HEK293 (cell line): Measurements from ENCODE around the gene ATF6.

Experiments used
- CTCF ChIA-PET: fragments of 350-600 bp; formaldehyde crosslinking; extraction: SDS; loops from one replicate; lab custom pipeline; 2021; ENCODE audit warnings: antibody characterized with exemption; lab: Yijun Ruan, JAX
- POLR2A ChIA-PET: fragments of 300-600 bp; formaldehyde crosslinking; extraction: SDS; loops from one replicate; lab custom pipeline; 2020; ENCODE audit warnings: antibody characterized with exemption, inconsistent platforms; lab: Yijun Ruan, JAX
- H3K27ac ChIP-seq: fragments of 200-500 bp; sonication (Bioruptor generic); 2 replicates; pipeline ENCODE4 v1.5.1; 2014; ENCODE audit warnings: low read depth, low read length, control low read depth, inconsistent platforms; ENCODE audit errors: extremely low read depth
- H3K36me3 ChIP-seq, 2 experiments: fragments of 200-500 bp in 1 of 2; sonication (Bioruptor generic) in 1 of 2; 1 replicate in 1 of 2; 2 replicates in 1 of 2; pipeline ENCODE4 v1.5.1; 2014 to 2017; ENCODE audit warnings: inconsistent platforms in 2 of 2, low read length in 2 of 2; ENCODE audit not compliant: control insufficient read depth in 2 of 2, insufficient read depth in 1 of 2
- H3K4me1 ChIP-seq: fragments of 200-500 bp; sonication (Bioruptor generic); 2 replicates; pipeline ENCODE4 v1.5.1; 2014; ENCODE audit warnings: mild to moderate bottlenecking, low read length, inconsistent platforms; ENCODE audit not compliant: control insufficient read depth, insufficient read depth
- H3K4me3 ChIP-seq: 2 replicates; pipeline ENCODE4 v1.5.1; 2011; ENCODE audit warnings: low read depth, mild to moderate bottlenecking, control low read depth, low read length, moderate library complexity
- H3K9me3 ChIP-seq: fragments of 200-500 bp; sonication (Bioruptor generic); 2 replicates; pipeline ENCODE4 v1.5.1; 2014; ENCODE audit warnings: low read depth, low read length, inconsistent platforms; ENCODE audit not compliant: control insufficient read depth, insufficient read depth
- ATF2 ChIP-seq: fragments of 450-650 bp; formaldehyde crosslinking; IDR thresholded peaks from 2 replicates; pipeline ENCODE4 v1.5.1; 2016; ENCODE audit warnings: missing biosample characterization, missing genetic modification characterization, low read depth
- GLIS1 ChIP-seq: fragments of 450-650 bp; formaldehyde crosslinking; IDR thresholded peaks from 2 replicates; pipeline ENCODE4 v1.5.1; 2016; ENCODE audit warnings: missing biosample characterization, missing genetic modification characterization
- HOXC10 ChIP-seq: sonication (generic); formaldehyde crosslinking; IDR thresholded peaks from 2 replicates; pipeline ENCODE4 v1.8.1; 2023; ENCODE audit warnings: mild to moderate bottlenecking, missing genetic modification reagents
- PRDM6 ChIP-seq: fragments of 450-650 bp; formaldehyde crosslinking; IDR thresholded peaks from 2 replicates; pipeline ENCODE4 v1.5.1; 2017; ENCODE audit warnings: missing biosample characterization, missing genetic modification characterization
- SETDB1 ChIP-seq: IDR thresholded peaks from one replicate; pipeline ENCODE4 v1.6.1; 2017; ENCODE audit warnings: mild to moderate bottlenecking, low read length, moderate library complexity, mixed read lengths; ENCODE audit not compliant: insufficient read length
- WT1 ChIP-seq: fragments of 450-650 bp; formaldehyde crosslinking; IDR thresholded peaks from 2 replicates; pipeline ENCODE4 v1.5.1; 2016; ENCODE audit warnings: missing biosample characterization, missing genetic modification characterization
- YY1 ChIP-seq: fragments of 450-650 bp; formaldehyde crosslinking; IDR thresholded peaks from 2 replicates; pipeline ENCODE4 v1.5.1; 2018; ENCODE audit warnings: missing biosample characterization, missing genetic modification characterization
- ZNF10 ChIP-seq: fragments of 450-650 bp; formaldehyde crosslinking; IDR thresholded peaks from 2 replicates; pipeline ENCODE4 v1.5.1; 2017; ENCODE audit warnings: missing biosample characterization, missing genetic modification characterization
- ZNF112 ChIP-seq: fragments of 450-650 bp; formaldehyde crosslinking; IDR thresholded peaks from 2 replicates; pipeline ENCODE4 v1.5.0; 2017; ENCODE audit warnings: missing biosample characterization, missing genetic modification characterization
- ZNF174 ChIP-seq: fragments of 450-650 bp; formaldehyde crosslinking; IDR thresholded peaks from 2 replicates; pipeline ENCODE4 v1.5.0; 2017; ENCODE audit warnings: missing biosample characterization, mild to moderate bottlenecking, missing genetic modification characterization
- ZNF239 ChIP-seq: fragments of 450-650 bp; formaldehyde crosslinking; IDR thresholded peaks from 2 replicates; pipeline ENCODE4 v1.5.1; 2016; ENCODE audit warnings: missing biosample characterization, missing genetic modification characterization
- ZNF354C ChIP-seq: fragments of 450-650 bp; formaldehyde crosslinking; IDR thresholded peaks from 2 replicates; pipeline ENCODE4 v1.5.1; 2016; ENCODE audit warnings: missing biosample characterization, missing genetic modification characterization, low read depth, borderline replicate concordance
- ZNF488 ChIP-seq: fragments of 450-650 bp; formaldehyde crosslinking; IDR thresholded peaks from 2 replicates; pipeline ENCODE4 v1.5.1; 2016; ENCODE audit warnings: missing biosample characterization, missing genetic modification characterization
- ZNF596 ChIP-seq: fragments of 450-650 bp; IDR thresholded peaks from 2 replicates; pipeline ENCODE4 v1.5.0; 2018; ENCODE audit warnings: missing biosample characterization, mild to moderate bottlenecking, missing genetic modification characterization, moderate library complexity
- ZNF629 ChIP-seq: fragments of 450-650 bp; formaldehyde crosslinking; IDR thresholded peaks from 2 replicates; pipeline ENCODE4 v1.5.1; 2017; ENCODE audit warnings: missing biosample characterization, missing genetic modification characterization
- ZNF645 ChIP-seq: fragments of 450-650 bp; formaldehyde crosslinking; IDR thresholded peaks from 2 replicates; pipeline ENCODE4; 2016; ENCODE audit warnings: missing biosample characterization, missing genetic modification characterization
- ZNF677 ChIP-seq: fragments of 450-650 bp; IDR thresholded peaks from 2 replicates; pipeline ENCODE4 v1.5.0; 2018; ENCODE audit warnings: missing biosample characterization, mild to moderate bottlenecking, missing genetic modification characterization, moderate library complexity
- ZNF704 ChIP-seq: fragments of 450-650 bp; formaldehyde crosslinking; IDR thresholded peaks from 2 replicates; pipeline ENCODE4 v1.5.1; 2016; ENCODE audit warnings: missing biosample characterization, missing genetic modification characterization
- ZNF777 ChIP-seq: fragments of 450-650 bp; formaldehyde crosslinking; IDR thresholded peaks from 2 replicates; pipeline ENCODE4 v1.5.1; 2017; ENCODE audit warnings: missing biosample characterization, missing genetic modification characterization, borderline replicate concordance
- ZNF843 ChIP-seq: fragments of 450-650 bp; formaldehyde crosslinking; IDR thresholded peaks from 2 replicates; pipeline ENCODE4 v1.5.1; 2016; ENCODE audit warnings: missing biosample characterization, missing genetic modification characterization
- ZSCAN30 ChIP-seq: fragments of 450-650 bp; IDR thresholded peaks from 2 replicates; pipeline ENCODE4 v1.5.1; 2018; ENCODE audit warnings: missing biosample characterization, mild to moderate bottlenecking, missing genetic modification characterization, moderate library complexity

ATF6 gene

GRCh38 chr1:161773791-161774190, 7.7 kb downstream of the ATF6 start:
- TF ChIP-seq PRDM6 (tag by site-specific recombination), result peak; percentile 40
- TF ChIP-seq ZNF488 (tag by site-specific recombination), result no peak
- Histone ChIP-seq H3K27ac (no peak overlapping the region), H3K9me3 (no peaks in the 10 kb centered on the region), H3K4me1 (no peaks in the 10 kb centered on the region), H3K36me3 (no peaks in the 10 kb centered on the region), H3K4me3 (no peak overlapping the region)
- CTCF ChIA-PET, result no interaction called here
- POLR2A ChIA-PET, result no interaction called here

GRCh38 chr1:161777261-161777660, 11.1 kb downstream of the ATF6 start:
- H3K36me3 ChIP-seq, result no peaks in the 10 kb centered on the region; a peak in 1 of 3 replicates
- no peak overlapping the region for H3K27ac ChIP-seq
- CTCF ChIA-PET, result interaction anchor here (1.1 to 1.4 kb wide), 2 partner anchors 16 to 260 kb away, joined by 4 to 15 read pairs; no protein-coding TSS in a partner anchor
- H3K4me3 ChIP-seq, result no peak overlapping the region
- TF ChIP-seq ZNF596 (tag by site-specific recombination) (no peak), ZNF704 (tag by site-specific recombination) (no peak), ZNF174 (tag by site-specific recombination) (no peak), ZNF629 (tag by site-specific recombination) (no peak), ZNF843 (no peak), ATF2 (tag by site-specific recombination) (no peak), ZNF645 (no peak), GLIS1 (tag by site-specific recombination) (no peak)
- no peaks in the 10 kb centered on the region for H3K4me1 ChIP-seq
- POLR2A ChIA-PET, result no interaction called here
- no peaks in the 10 kb centered on the region for H3K9me3 ChIP-seq

GRCh38 chr1:161778522-161778921, 12.4 kb downstream of the ATF6 start:
- Histone ChIP-seq H3K27ac (no peak overlapping the region), H3K36me3 (peaks cover 0 to 5% of the 10 kb centered on the region in 2 experiments; a peak in 2 of 3 replicates), H3K9me3 (no peaks in the 10 kb centered on the region), H3K4me1 (no peaks in the 10 kb centered on the region), H3K4me3 (no peak overlapping the region)
- ChIA-PET CTCF (interaction anchor here (0.5 kb wide), 1 partner anchor 495 kb away, joined by 3 read pairs; no protein-coding TSS in a partner anchor), POLR2A (no interaction called here)
- TF ChIP-seq YY1 (tag by site-specific recombination), result no peak
- no peak for TF ChIP-seq ZNF239 (tag by site-specific recombination)
- no peak for TF ChIP-seq ZNF354C (tag by site-specific recombination)
- TF ChIP-seq ZNF777 (tag by site-specific recombination), result no peak
- TF ChIP-seq ZNF677 (tag by site-specific recombination), result no peak
- no peak for TF ChIP-seq ZNF112 (tag by site-specific recombination)
- no peak for TF ChIP-seq ZNF10 (tag by site-specific recombination)
- TF ChIP-seq ZSCAN30 (tag by site-specific recombination), result no peak
- TF ChIP-seq WT1, result no peak
- TF ChIP-seq HOXC10 (CRISPR knock-in tag), result no peak
- TF ChIP-seq SETDB1, result no peak
